H9 (cell line): Measurements from ENCODE around the gene GNB1L. TPM values are rescaled to one million over a fixed set of nuclear protein-coding genes. Genes with fewer than 3 reads are reported as not detected.

Experiments
- DNase-seq: peaks from one replicate; pipeline ENCODE4 v3.0.0-alpha.2; 2017
- H2AFZ ChIP-seq: one replicate; pipeline ENCODE4 v1.6.1; 2013; ENCODE audit warnings: mild to moderate bottlenecking, low read length, control low read depth, moderate library complexity
- H2AK5ac ChIP-seq: 2 replicates; pipeline ENCODE4 v1.6.1; 2013; ENCODE audit warnings: low read length, control low read depth, mixed read lengths; ENCODE audit not compliant: insufficient read length
- H2BK120ac ChIP-seq: one replicate; pipeline ENCODE4 v1.6.1; 2013; ENCODE audit warnings: low read depth, mild to moderate bottlenecking, low read length, control low read depth, inconsistent platforms; ENCODE audit not compliant: poor library complexity, severe bottlenecking
- H2BK12ac ChIP-seq: 2 replicates; pipeline ENCODE4 v1.6.1; 2013; ENCODE audit warnings: low read length, control low read depth, mixed read lengths, low read depth; ENCODE audit not compliant: insufficient read length
- H2BK15ac ChIP-seq: 2 replicates; pipeline ENCODE4 v1.6.1; 2013; ENCODE audit warnings: low read depth, low read length, control low read depth
- H2BK20ac ChIP-seq: one replicate; pipeline ENCODE4 v1.6.1; 2013; ENCODE audit warnings: low read depth, mild to moderate bottlenecking, low read length, control low read depth, inconsistent platforms; ENCODE audit not compliant: poor library complexity, severe bottlenecking
- H2BK5ac ChIP-seq: 2 replicates; pipeline ENCODE4 v1.6.1; 2013; ENCODE audit warnings: low read length, control low read depth, mixed read lengths; ENCODE audit not compliant: insufficient read length
- H3K14ac ChIP-seq: 2 replicates; pipeline ENCODE4 v1.6.1; 2013; ENCODE audit warnings: low read length, control low read depth; ENCODE audit not compliant: insufficient read depth
- H3K18ac ChIP-seq: 2 replicates; pipeline ENCODE4 v1.6.1; 2013; ENCODE audit warnings: low read depth, mild to moderate bottlenecking, mixed read lengths, low read length, control low read depth; ENCODE audit not compliant: insufficient read length
- H3K23ac ChIP-seq: 2 replicates; pipeline ENCODE4 v1.6.1; 2013; ENCODE audit warnings: low read length, control low read depth, mixed read lengths, low read depth; ENCODE audit not compliant: insufficient read length
- H3K23me2 ChIP-seq: 2 replicates; pipeline ENCODE4 v1.6.1; 2013; ENCODE audit warnings: low read depth, mild to moderate bottlenecking, mixed read lengths, low read length, control low read depth; ENCODE audit not compliant: insufficient read length, poor library complexity, severe bottlenecking
- H3K27ac ChIP-seq: 2 replicates; pipeline ENCODE4 v1.5.1; 2013; ENCODE audit warnings: low read length, control low read depth, mixed read lengths, low read depth; ENCODE audit not compliant: insufficient read length
- H3K27me3 ChIP-seq: 2 replicates; pipeline ENCODE4 v1.6.1; 2013; ENCODE audit warnings: low read length, control low read depth, inconsistent platforms; ENCODE audit not compliant: insufficient read depth
- H3K4ac ChIP-seq: 2 replicates; pipeline ENCODE4 v1.6.1; 2013; ENCODE audit warnings: low read depth, mild to moderate bottlenecking, control low read depth, inconsistent platforms, low read length, moderate library complexity
- H3K4me1 ChIP-seq: 2 replicates; pipeline ENCODE4 v1.6.1; 2013; ENCODE audit warnings: low read length, control low read depth, inconsistent platforms; ENCODE audit not compliant: insufficient read depth
- H3K4me2 ChIP-seq: 2 replicates; pipeline ENCODE4 v1.6.1; 2013; ENCODE audit warnings: low read length, control low read depth, mixed read lengths; ENCODE audit not compliant: insufficient read length, insufficient read depth
- H3K56ac ChIP-seq: 2 replicates; pipeline ENCODE4 v1.6.1; 2013; ENCODE audit warnings: low read depth, mild to moderate bottlenecking, mixed read lengths, low read length, control low read depth; ENCODE audit not compliant: insufficient read length
- H3K79me1 ChIP-seq: 2 replicates; pipeline ENCODE4 v1.6.1; 2013; ENCODE audit warnings: low read depth, mild to moderate bottlenecking, moderate library complexity, low read length, control low read depth, inconsistent platforms; ENCODE audit not compliant: insufficient read depth, poor library complexity, severe bottlenecking
- H3K79me2 ChIP-seq: 2 replicates; pipeline ENCODE4 v1.6.1; 2013; ENCODE audit warnings: low read length, control low read depth, inconsistent platforms; ENCODE audit not compliant: insufficient read depth
- H3K9ac ChIP-seq: 2 replicates; pipeline ENCODE4 v1.6.1; 2013; ENCODE audit warnings: low read length, control low read depth, mixed read lengths; ENCODE audit not compliant: insufficient read length; ENCODE audit errors: extremely low read depth
- H3K9me3 ChIP-seq: one replicate; pipeline ENCODE4 v1.6.1; 2013; ENCODE audit warnings: low read depth, low read length, inconsistent platforms; ENCODE audit not compliant: control insufficient read depth
- H3T11ph ChIP-seq: one replicate; pipeline ENCODE4 v1.6.1; 2013; ENCODE audit warnings: mild to moderate bottlenecking, low read length, control low read depth, inconsistent platforms
- H4K20me1 ChIP-seq: one replicate; pipeline ENCODE4 v1.6.1; 2013; ENCODE audit not compliant: control insufficient read depth, insufficient read length, insufficient read depth
- H4K5ac ChIP-seq: 2 replicates; pipeline ENCODE4 v1.6.1; 2013; ENCODE audit warnings: low read depth, mild to moderate bottlenecking, mixed read lengths, low read length, control low read depth; ENCODE audit not compliant: insufficient read length
- H4K8ac ChIP-seq: replicated peaks from 2 replicates; pipeline ENCODE4 v1.6.1; 2013; ENCODE audit warnings: low read length, control low read depth, mixed read lengths, low read depth; ENCODE audit not compliant: insufficient read length
- H4K91ac ChIP-seq: 2 replicates; pipeline ENCODE4 v1.6.1; 2013; ENCODE audit warnings: low read depth, mild to moderate bottlenecking, moderate library complexity, mixed read lengths, low read length, control low read depth; ENCODE audit not compliant: insufficient read length
- H3K27ac Mint-ChIP-seq, 3 experiments: 2 replicates in 2 of 3; 3 replicates in 1 of 3; pipeline ENCODE4 v1.8.0; 2020 to 2021; ENCODE audit warnings: mixed read lengths in 3 of 3, mild to moderate bottlenecking in 1 of 3, moderate library complexity in 1 of 3
- H3K27me3 Mint-ChIP-seq: 2 replicates; pipeline ENCODE4 v1.8.0; 2021; ENCODE audit warnings: low read depth, mild to moderate bottlenecking, moderate library complexity, mixed read lengths
- H3K36me3 Mint-ChIP-seq, 3 experiments: 2 replicates in 2 of 3; 3 replicates in 1 of 3; pipeline ENCODE4 v1.8.0; 2020 to 2021; ENCODE audit warnings: low read depth in 3 of 3, mixed read lengths in 3 of 3; ENCODE audit not compliant: insufficient read depth in 1 of 3
- H3K4me1 Mint-ChIP-seq, 2 experiments: 2 replicates each; pipeline ENCODE4 v1.8.0; 2020; ENCODE audit warnings: mixed read lengths in 2 of 2
- H3K4me3 Mint-ChIP-seq, 2 experiments: 2 replicates in 1 of 2; 3 replicates in 1 of 2; pipeline ENCODE4 v1.8.0; 2020 to 2021; ENCODE audit warnings: mild to moderate bottlenecking in 2 of 2, mixed read lengths in 2 of 2, moderate library complexity in 1 of 2
- H3K9me3 Mint-ChIP-seq, 2 experiments: 2 replicates in 1 of 2; 3 replicates in 1 of 2; pipeline ENCODE4 v1.8.0; 2020; ENCODE audit warnings: mild to moderate bottlenecking in 2 of 2, mixed read lengths in 2 of 2, moderate library complexity in 1 of 2
- WGBS: extraction: QIAGEN DNeasy Blood & Tissue Kit; methylation state at CpG from one replicate; pipeline ENCODE4 v1.1.7; 2013; ENCODE audit warnings: missing lambda C conversion rate, low lambda C conversion rate, mixed read lengths; ENCODE audit not compliant: insufficient read length; ENCODE audit errors: extremely low coverage; 5-methylcytosine and 5-hydroxymethylcytosine counted together
- total RNA-seq: library from RNA; stranded (reverse); gene quantifications from 2 replicates; pipeline ENCODE4 v1.2.1, GENCODE V29; 2021
- TF ChIP-seq, protein P1 (sequence below): fragments of 200-600 bp; sonication (generic); conservative IDR thresholded peaks from 3 replicates; pipeline ENCODE4 v1.8.0; 2021; ENCODE audit warnings: antibody characterized with exemption, mild to moderate bottlenecking

GNB1L gene
- total RNA-seq, 1 experiment from 2014 or later: 22.4 TPM

DNA sequence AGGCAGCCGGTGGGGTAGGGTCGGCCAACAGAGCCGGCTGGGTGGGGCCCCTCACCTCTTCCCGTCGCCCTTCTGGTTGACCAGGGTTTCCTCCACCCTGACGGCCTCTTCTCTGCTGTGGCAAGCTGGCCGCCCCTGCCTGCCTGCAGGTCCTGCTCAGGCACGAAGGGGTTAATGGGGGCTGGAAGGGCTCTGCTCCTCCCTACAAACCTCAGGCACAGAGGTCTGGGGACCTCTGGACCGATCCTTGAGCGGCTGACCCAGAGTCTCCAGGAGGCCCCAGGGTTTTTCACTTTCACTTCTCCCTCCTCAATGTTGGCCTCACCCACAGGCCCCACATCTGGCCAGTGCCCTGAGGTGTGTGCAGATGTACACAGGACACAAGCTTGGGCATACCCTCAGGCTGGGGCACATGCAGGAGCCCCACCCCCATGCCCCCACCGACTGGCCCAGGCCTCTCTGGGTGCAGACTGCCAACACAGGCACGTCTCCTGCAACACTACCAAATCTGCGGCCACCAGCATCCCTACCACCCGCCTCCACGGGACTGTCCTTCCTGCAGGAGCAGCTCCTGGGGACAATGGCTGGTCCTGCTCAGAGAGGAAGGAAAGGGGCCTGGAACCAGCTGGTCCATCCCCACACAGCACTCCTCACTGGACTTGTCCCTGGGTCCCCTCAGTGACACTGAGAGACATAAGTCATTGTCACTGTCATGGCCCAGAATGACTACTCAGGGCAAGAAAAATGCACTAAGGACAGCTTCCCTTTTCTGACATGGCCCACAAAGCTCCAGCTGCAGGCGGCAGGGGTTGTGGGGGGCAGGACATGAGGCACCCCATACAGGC lies 97.3 kb downstream of the GNB1L start:
- no peak overlapping the region for H2BK5ac ChIP-seq
- no peak overlapping the region for H3K4me2 ChIP-seq
- Mint-ChIP-seq H3K27ac (no peak overlapping the region), H3K36me3 (peaks cover 0 to 3% (median 0%) of the 10 kb centered on the region in 3 experiments; a peak in 2 of 7 replicates), H3K4me3 (peak overlapping the region in 1 of 2 experiments; percentile 70; a peak in 4 of 5 replicates), H3K27me3 (peaks cover 90% of the 10 kb centered on the region), H3K9me3 (peaks cover 8 to 10% of the 10 kb centered on the region in 2 experiments; a peak in 4 of 5 replicates), H3K4me1 (peaks cover 23 to 35% of the 10 kb centered on the region in 2 experiments)
- H3T11ph ChIP-seq: no peak overlapping the region
- H3K4ac ChIP-seq: no peak overlapping the region
- no CpG with 5 or more reads among the region's 16 CpGs for WGBS
- no peak overlapping the region for H2AK5ac ChIP-seq
- H3K27me3 ChIP-seq: peaks cover 81% of the 10 kb centered on the region
- no peaks in the 10 kb centered on the region for H3K79me1 ChIP-seq
- H4K8ac ChIP-seq: no peak overlapping the region
- no peak overlapping the region for H4K91ac ChIP-seq
- no peak overlapping the region for H2AFZ ChIP-seq
- TF ChIP-seq, protein P1, sequence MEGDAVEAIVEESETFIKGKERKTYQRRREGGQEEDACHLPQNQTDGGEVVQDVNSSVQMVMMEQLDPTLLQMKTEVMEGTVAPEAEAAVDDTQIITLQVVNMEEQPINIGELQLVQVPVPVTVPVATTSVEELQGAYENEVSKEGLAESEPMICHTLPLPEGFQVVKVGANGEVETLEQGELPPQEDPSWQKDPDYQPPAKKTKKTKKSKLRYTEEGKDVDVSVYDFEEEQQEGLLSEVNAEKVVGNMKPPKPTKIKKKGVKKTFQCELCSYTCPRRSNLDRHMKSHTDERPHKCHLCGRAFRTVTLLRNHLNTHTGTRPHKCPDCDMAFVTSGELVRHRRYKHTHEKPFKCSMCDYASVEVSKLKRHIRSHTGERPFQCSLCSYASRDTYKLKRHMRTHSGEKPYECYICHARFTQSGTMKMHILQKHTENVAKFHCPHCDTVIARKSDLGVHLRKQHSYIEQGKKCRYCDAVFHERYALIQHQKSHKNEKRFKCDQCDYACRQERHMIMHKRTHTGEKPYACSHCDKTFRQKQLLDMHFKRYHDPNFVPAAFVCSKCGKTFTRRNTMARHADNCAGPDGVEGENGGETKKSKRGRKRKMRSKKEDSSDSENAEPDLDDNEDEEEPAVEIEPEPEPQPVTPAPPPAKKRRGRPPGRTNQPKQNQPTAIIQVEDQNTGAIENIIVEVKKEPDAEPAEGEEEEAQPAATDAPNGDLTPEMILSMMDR: no peak
- H3K79me2 ChIP-seq: no peaks in the 10 kb centered on the region
- H3K23ac ChIP-seq: no peak overlapping the region
- H2BK15ac ChIP-seq: no peak overlapping the region
- no peaks in the 10 kb centered on the region for H3K4me1 ChIP-seq
- H3K14ac ChIP-seq: no peak overlapping the region
- no peak overlapping the region for H3K56ac ChIP-seq
- no peak overlapping the region for H4K5ac ChIP-seq
- H3K23me2 ChIP-seq: no peaks in the 10 kb centered on the region
- no peak overlapping the region for H2BK20ac ChIP-seq
- H3K18ac ChIP-seq: no peak overlapping the region
- no peak overlapping the region for H2BK12ac ChIP-seq
- H3K9ac ChIP-seq: no peak overlapping the region
- no peak overlapping the region for H3K27ac ChIP-seq
- no peak for DNase-seq
- peaks cover 3% of the 10 kb centered on the region for H4K20me1 ChIP-seq
- no peaks in the 10 kb centered on the region for H3K9me3 ChIP-seq
- no peak overlapping the region for H2BK120ac ChIP-seq
